ENCODE measurements around the gene CDK15.
"Not testable (repeated sequence)": the region's sequence is repeated elsewhere in the genome, so short reads cannot be mapped to it uniquely, and the experiment has no call there.

The CDK15 gene

DNA sequence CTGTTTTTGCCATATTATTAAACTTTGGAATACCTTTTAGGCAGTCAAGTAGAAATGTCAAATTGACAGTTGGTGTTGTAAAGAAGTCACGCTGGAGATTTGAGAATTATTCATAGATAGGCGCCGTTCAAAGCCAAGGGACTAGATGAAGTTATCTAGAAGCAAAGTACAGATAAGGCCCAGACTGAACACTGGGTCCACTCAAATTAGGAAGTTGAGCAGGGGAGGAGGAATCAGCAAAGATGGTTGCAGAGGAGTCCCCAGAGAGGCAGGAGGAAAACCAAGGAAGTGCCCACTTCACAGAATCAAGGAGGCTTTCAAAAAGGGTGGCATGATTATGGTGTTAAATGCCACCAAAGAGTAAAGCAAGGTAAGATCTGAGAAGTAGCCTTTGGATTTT is 16.0 kb upstream of the CDK15 start:
- no peak for DNase-seq (ENCODE audit: low read depth)

DNA sequence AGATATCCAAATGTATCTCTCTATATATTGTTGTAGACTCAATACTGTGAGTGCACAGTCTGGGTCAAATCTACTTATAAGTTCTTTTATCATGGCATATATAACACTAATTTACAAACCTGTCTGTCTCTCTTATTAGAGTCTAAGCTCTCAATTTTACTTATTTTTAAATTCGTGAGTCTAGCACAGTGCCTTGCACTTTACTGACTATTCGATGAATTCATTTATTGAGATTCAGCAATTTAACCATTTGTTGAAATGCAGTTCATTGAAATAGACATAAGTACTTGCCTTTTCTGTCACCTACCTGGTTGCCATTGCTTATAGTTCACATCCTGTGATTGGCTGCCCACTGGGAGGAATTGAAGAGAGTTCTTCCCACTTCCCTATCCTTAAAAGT is 15.3 kb upstream of the CDK15 start:
- DNase-seq (ENCODE audit: low read depth), result no peak

DNA sequence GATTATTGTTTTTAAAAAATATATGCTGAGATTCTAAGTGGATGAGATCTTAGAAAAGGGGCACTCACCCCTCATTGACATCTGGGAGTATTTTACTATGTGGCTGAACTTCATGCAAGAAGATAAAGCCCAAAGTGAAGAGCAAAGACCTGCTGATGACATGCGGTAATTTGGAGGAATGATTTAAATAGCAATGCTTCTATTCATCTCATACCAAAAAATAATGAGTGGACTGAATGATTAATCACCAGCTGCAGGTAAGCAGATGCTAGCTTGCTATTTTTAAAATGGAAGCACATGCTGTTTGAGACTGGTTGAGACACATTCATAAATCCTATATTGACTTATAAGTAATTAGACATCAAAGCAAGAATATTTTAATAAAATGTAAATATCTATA is 12.7 kb upstream of the CDK15 start:
- DNase-seq (ENCODE audit: low read depth), result no peak

- no peak for DNase-seq (ENCODE audit: low read depth)
Measured at GRCh38 chr2:201794294-201794693, 12.0 kb upstream of the CDK15 start.

- DNase-seq (ENCODE audit: low read depth), result no peak
Measured at GRCh38 chr2:201795607-201796477, 10.5 kb upstream of the CDK15 start.

GRCh38 chr2:201796478-201796865 is 9.9 kb upstream of the CDK15 start:
- no peak for DNase-seq (ENCODE audit: low read depth)

DNA sequence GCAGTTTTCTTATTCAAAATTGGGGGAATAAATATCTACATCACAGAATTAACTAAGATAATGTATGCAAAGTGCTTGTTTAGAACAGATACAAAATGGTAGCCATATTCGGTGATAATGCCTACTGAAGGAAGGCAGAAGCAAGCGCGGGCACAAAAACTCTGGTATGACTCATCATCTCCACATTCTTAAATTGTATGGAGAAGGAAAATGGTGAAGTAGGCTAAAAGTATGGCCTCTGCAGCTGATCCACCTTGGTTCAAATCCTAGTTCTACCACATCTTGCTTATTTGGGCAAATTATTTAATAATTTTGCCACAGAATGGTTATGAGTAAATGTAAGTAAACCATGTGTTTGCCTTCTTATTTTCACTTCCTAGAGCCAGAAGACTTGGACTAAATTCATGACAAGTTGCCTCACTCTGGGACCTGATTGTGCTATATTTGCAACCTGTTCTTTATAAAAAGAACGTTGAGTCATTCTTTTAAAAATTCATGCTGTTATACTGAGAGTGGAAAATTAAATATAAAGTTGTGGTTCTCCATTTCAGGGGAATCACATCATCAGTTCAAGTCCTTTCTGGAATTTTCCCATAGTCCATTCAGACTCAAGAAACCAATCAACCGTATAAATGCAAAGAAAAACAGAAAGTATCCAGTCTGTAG is 9.0 kb upstream of the CDK15 start:
- peak; percentile 84 for DNase-seq (ENCODE audit: low read depth)

DNA sequence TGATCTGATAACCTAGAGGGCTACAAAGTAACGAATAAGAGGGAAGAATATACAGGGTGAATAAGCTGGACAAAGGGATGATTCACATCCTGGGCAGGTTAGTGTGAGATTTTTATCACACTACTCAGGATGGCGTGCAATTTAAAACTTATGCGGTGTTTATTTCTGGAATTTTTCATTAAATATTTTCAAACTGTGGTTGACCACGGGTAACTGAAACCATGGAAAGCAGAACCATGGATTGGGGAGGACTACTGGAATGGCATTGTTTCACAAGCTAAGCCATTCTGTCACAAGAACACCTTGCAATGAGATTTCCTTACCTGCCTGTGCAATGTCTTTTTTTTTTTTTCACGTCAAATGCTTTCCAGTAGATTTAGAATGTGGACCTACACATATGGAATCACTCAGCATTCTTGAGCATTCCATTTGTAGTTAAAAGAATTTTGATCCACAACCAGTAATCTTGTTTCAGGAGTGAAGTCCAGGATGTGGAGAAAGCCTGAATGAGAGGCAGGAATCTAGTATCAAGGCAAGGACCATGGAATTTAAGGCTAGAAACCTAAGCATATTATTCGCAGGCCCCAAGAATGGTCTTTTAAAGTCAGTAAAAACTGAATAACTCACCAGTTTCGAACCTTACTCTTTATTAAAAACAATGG is 8.0 kb upstream of the CDK15 start:
- peak; percentile 93 for DNase-seq (ENCODE audit: low read depth)

- DNase-seq (ENCODE audit: low read depth), result not testable (repeated sequence)
Measured at GRCh38 chr2:201798914-201799285, 7.4 kb upstream of the CDK15 start.

DNA sequence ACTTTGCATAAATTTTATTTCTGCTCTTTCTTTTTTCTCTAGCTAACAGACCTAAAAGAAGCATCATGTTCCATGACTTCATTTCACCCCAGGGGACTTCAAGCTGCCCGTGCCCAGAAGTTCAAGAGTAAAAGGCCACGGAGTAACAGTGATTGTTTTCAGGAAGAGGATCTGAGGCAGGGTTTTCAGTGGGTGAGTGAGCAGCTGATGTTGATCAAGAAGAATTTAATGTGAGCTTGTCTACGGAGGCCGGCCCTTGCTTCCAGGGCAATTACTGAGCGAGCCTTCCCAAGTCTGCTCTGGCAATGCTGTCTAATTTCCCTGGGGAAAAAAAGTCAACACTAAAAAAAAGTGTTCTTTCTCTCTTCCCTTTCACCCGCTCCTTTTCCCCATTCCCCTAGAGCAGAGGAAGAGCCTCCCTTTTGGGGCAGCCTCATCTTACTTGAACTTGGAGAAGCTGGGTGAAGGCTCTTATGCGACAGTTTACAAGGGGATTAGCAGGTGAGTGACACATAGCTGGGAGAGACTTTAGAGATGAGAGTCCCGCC is 1.2 kb downstream of the CDK15 start:
- DNase-seq (ENCODE audit: low read depth), result peak; percentile 84

DNA sequence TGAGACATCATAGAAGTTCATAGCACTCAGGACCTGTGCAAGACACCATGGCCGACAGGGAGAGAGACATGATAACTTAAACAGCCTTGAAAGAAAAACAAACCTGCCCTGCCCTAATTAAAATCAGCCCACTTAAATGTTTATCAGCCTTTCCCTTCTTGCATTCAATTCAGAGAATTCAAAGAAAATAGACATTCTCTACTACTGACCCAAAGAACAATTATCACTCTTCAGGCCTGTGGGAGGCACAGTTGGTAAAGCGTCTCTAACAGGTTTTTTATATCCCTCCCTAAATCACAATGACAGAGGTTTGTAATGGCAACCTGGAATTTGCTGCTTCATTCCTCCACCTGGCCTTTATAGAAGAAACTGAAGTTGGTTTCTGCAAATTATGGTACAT is 1.7 kb downstream of the CDK15 start:
- DNase-seq (ENCODE audit: low read depth), result no peak

GRCh38 chr2:201809633-201810032 is 3.3 kb downstream of the CDK15 start:
- no peak for DNase-seq (ENCODE audit: low read depth)

- not testable (repeated sequence) for DNase-seq (ENCODE audit: low read depth)
Measured at GRCh38 chr2:201810604-201811003, 4.3 kb downstream of the CDK15 start.

- no peak for DNase-seq (ENCODE audit: low read depth)
Measured at GRCh38 chr2:201813996-201814760, 7.8 kb downstream of the CDK15 start.

DNA sequence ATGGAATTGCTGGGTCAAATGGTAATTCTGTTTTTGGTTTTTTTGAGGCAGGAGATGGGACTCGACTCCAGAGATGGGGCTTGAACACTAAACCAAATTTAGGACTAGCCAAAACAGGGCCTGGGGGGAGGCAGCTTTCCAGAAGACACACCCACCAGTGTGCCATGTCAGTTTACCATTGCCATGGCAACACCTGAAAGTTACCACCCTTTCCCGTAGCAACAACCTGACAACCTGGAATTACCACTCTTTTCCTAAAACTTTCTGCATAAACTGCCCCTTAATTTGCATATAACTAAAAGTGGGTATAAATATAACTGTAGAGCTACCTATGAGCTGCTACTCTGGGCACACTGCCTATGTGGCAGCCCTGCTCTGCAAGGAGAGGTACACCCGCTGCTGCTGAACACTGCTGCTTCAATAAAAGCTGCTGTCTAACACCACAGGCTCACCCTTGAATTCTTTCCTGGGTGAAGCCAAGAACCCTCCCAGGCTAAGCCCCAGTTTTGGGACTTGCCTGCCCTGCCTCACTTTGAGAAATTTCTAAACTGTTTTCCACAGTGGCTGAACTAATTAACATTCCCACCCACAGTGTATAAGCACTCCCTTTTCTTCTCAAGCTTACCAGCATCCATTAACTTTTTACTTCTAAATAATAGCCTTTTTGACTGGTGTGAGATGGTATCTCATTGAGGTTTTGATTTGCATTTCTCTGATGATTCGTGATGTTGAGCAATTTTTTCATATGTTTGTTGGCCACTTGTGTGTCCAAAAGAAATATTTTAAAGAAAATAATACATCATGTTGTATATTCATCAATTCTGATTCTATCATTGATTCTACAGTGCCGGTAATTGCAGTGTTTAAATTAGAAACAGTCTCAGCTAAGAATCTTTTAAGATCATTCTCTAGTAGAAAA is 10.6 kb downstream of the CDK15 start:
- no peak for DNase-seq (ENCODE audit: low read depth)

- DNase-seq (ENCODE audit: low read depth), result no peak
Measured at GRCh38 chr2:201820383-201821007, 14.2 kb downstream of the CDK15 start.

GRCh38 chr2:201821080-201821479 is 14.7 kb downstream of the CDK15 start:
- DNase-seq (ENCODE audit: low read depth), result no peak

GRCh38 chr2:201824212-201824611 is 17.9 kb downstream of the CDK15 start:
- DNase-seq (ENCODE audit: low read depth), result no peak

DNA sequence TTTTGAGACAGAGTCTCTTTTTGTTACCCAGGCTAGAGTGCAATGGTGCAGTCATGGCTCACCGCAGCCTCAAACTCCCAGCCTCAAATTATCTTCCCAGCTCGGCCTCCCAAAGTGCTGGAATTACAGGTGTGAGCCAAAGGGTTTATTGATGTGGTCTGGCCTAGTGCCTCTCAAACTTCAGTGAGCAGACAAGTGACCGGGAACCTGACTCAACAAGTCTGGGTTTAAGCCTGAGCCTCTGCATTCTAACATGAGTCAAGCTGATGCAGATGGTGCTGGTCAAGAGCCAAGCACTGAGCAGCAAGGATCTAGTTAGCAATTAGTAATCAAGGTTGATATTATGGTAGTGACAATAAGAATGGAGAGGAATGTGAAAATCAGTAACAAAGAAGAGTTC is 21.3 kb downstream of the CDK15 start:
- no peak for DNase-seq (ENCODE audit: low read depth)

DNA sequence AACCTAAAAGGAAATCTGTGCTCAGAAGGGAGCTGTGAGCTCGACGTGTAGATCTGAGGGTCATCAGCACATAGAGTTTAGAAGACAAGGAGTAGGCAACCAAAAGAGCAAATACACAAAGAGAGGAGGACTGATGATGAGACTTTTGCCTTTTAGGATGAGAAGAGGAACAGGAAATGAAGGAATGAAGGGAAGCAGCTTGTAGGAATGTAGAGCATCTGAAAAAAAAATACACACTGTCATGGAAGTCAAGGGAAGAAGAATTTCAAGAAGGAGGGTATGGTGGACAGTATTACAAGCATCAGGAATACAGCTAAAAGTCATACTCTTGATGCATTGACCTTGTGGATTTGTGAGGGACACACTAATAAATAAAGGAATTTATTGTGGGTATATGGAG is 21.9 kb downstream of the CDK15 start:
- no peak for DNase-seq (ENCODE audit: low read depth)
